Measurements from ENCODE around the gene ATXN7L2. TPM values are rescaled to one million over a fixed set of nuclear protein-coding genes. Genes with fewer than 3 reads are reported as not detected.

The ATXN7L2 gene
- polyA plus RNA-seq, 1 donor from 2014 or later = 16.9 TPM

- TF ChIP-seq REST (IDR thresholded peaks at IDR 0.05; ENCODE audit: borderline replicate concordance) = no peak
Measured at GRCh38 chr1:109482791-109483671, 674 bp upstream of the ATXN7L2 start (continued).

GRCh38 chr1:109484519-109484975 lies 842 bp downstream of the ATXN7L2 start:
- Histone ChIP-seq H3K27ac (ENCODE audit: low read length) (peak overlapping the region; percentile 92), H3K4me2 (ENCODE audit: low read length) (peak overlapping the region; percentile 70), H2AFZ (ENCODE audit: low read depth, low read length) (peak overlapping the region; percentile 78), H3F3A (ENCODE audit: insufficient read depth, low read length, poor library complexity, severe bottlenecking) (no peaks in the 10 kb centered on the region), H3K9ac (ENCODE audit: low read length) (peak overlapping the region; percentile 91), H4K20me1 (ENCODE audit: insufficient read depth) (no peaks in the 10 kb centered on the region), H3K27me3 (ENCODE audit: insufficient read depth, low read depth, low read length) (no peaks in the 10 kb centered on the region), H3K9me2 (ENCODE audit: insufficient read depth, low read length) (no peaks in the 10 kb centered on the region), H3K4me3 (ENCODE audit: low read length) (peak overlapping the region; percentile 81), H3K9me3 (ENCODE audit: low read length) (no peaks in the 10 kb centered on the region), H3K79me2 (replicated peaks; ENCODE audit: insufficient read depth, low read length) (peaks cover 8% of the 10 kb centered on the region), H3K36me3 (ENCODE audit: insufficient read depth, low read length) (no peaks in the 10 kb centered on the region)
- TF ChIP-seq EP300 (conservative IDR thresholded peaks at IDR 0.05; ENCODE audit: poor library complexity, severe bottlenecking) (no peak), MXI1 (conservative IDR thresholded peaks at IDR 0.05; ENCODE audit: poor library complexity, severe bottlenecking) (no peak), EZH2 (IDR thresholded peaks at IDR 0.05; ENCODE audit: borderline replicate concordance, insufficient read depth, low read length, poor library complexity, severe bottlenecking) (no peak), RAD21 (conservative IDR thresholded peaks at IDR 0.05) (no peak), TAF1 (IDR thresholded peaks at IDR 0.05; ENCODE audit: low read depth) (no peak), SMC3 (conservative IDR thresholded peaks at IDR 0.05; ENCODE audit: poor library complexity) (no peak), REST (IDR thresholded peaks at IDR 0.05; ENCODE audit: borderline replicate concordance) (no peak), POLR2AphosphoS5 (IDR thresholded peaks at IDR 0.05) (no peak), CTCF (IDR thresholded peaks at IDR 0.05; ENCODE audit: poor library complexity, severe bottlenecking) (no peak)
